ENCODE results near the gene SCAANT1.
A peak's percentile ranks its signal among the peaks of the same experiment; 100 is the strongest.

Gene SCAANT1

GRCh38 chr3:63911509-63911872 is 692 bp downstream of the SCAANT1 start:
- intact Hi-C loops (cut with DNase I; ENCODE audit: low total_unique reads) = loop anchor here (5.0 to 10.0 kb wide), 2 partner anchors 49 to 83 kb away; partner anchors contain the start of genes ATXN7 and THOC7
- Histone ChIP-seq H3K27me3 (no peaks in the 10 kb centered on the region), H3K9me3 (no peaks in the 10 kb centered on the region), H3K27ac (peak overlapping the region; percentile 95 to 99), H3K4me1 (peaks cover 0 to 40% (median 21%) of the 10 kb centered on the region in 4 donors), H3K4me3 (peak overlapping the region; percentile 84 to 98), H3K36me3 (peaks cover 0 to 11% (median 3%) of the 10 kb centered on the region in 3 donors)
- no peak for DNase-seq
- TF ChIP-seq CTCF (IDR thresholded peaks at IDR 0.05) = no peak

- H3K9me3 ChIP-seq = no peaks in the 10 kb centered on the region
- intact Hi-C loops (cut with DNase I; ENCODE audit: low total_unique reads) = loop anchor here (5.0 to 10.0 kb wide), 2 partner anchors 49 to 84 kb away; partner anchors contain the start of genes ATXN7 and THOC7
- peaks cover 0 to 40% (median 21%) of the 10 kb centered on the region in 4 donors for H3K4me1 ChIP-seq
- peaks cover 0 to 5% (median 0%) of the 10 kb centered on the region in 3 donors for H3K36me3 ChIP-seq
- DNase-seq = no peak
- H3K4me3 ChIP-seq = peak overlapping the region; percentile 84 to 98
- no peaks in the 10 kb centered on the region for H3K27me3 ChIP-seq
- TF ChIP-seq CTCF (IDR thresholded peaks at IDR 0.05) = no peak
- peak overlapping the region; percentile 95 to 99 for H3K27ac ChIP-seq
These were observed 1.3 kb downstream of the SCAANT1 start for GRCh38 chr3:63910891-63911290.

- DNase-seq = no peak
- intact Hi-C loops (cut with DNase I; ENCODE audit: low total_unique reads) = loop anchor here (5.0 to 10.0 kb wide), 2 partner anchors 48 to 85 kb away; partner anchors contain the start of genes ATXN7 and THOC7
- H3K27me3 ChIP-seq = no peaks in the 10 kb centered on the region
- peaks cover 0 to 40% (median 20%) of the 10 kb centered on the region in 4 donors for H3K4me1 ChIP-seq
- no peaks in the 10 kb centered on the region for H3K9me3 ChIP-seq
- H3K27ac ChIP-seq = no peak overlapping the region
- no peak overlapping the region for H3K4me3 ChIP-seq
- H3K36me3 ChIP-seq = peaks cover 0 to 4% (median 0%) of the 10 kb centered on the region in 3 donors
- TF ChIP-seq CTCF (IDR thresholded peaks at IDR 0.05) = no peak
These were observed 2.2 kb downstream of the SCAANT1 start for GRCh38 chr3:63910001-63910400.

- Histone ChIP-seq H3K27me3 (no peaks in the 10 kb centered on the region), H3K27ac (no peak overlapping the region), H3K4me1 (peaks cover 0 to 38% (median 17%) of the 10 kb centered on the region in 4 donors), H3K4me3 (no peak overlapping the region), H3K36me3 (peaks cover 0 to 4% (median 0%) of the 10 kb centered on the region in 3 donors), H3K9me3 (no peaks in the 10 kb centered on the region)
- intact Hi-C loops (cut with DNase I; ENCODE audit: low total_unique reads) = no loop called here
- TF ChIP-seq CTCF (IDR thresholded peaks at IDR 0.05) = no peak
- no peak for DNase-seq
These were observed 2.8 kb downstream of the SCAANT1 start for GRCh38 chr3:63909431-63909830.

- Histone ChIP-seq H3K9me3 (no peaks in the 10 kb centered on the region), H3K36me3 (peaks cover 0 to 4% (median 0%) of the 10 kb centered on the region in 3 donors), H3K4me1 (peaks cover 0 to 37% (median 13%) of the 10 kb centered on the region in 4 donors), H3K27ac (no peak overlapping the region), H3K4me3 (no peak overlapping the region), H3K27me3 (no peaks in the 10 kb centered on the region)
- intact Hi-C loops (cut with DNase I; ENCODE audit: low total_unique reads) = no loop called here
- DNase-seq = no peak
- TF ChIP-seq CTCF (IDR thresholded peaks at IDR 0.05) = no peak
These were observed 3.4 kb downstream of the SCAANT1 start for GRCh38 chr3:63908776-63909175.

Data from tibial artery (tissue), 4 donors.